Measurements from ENCODE around the gene SEMA4D. TPM values are rescaled to one million over a fixed set of nuclear protein-coding genes. Genes with fewer than 3 reads are reported as not detected.

SEMA4D gene
- total RNA-seq, 4 donors from 2014 or later = 13.4 to 27.3 (median 24.8) TPM

DNA sequence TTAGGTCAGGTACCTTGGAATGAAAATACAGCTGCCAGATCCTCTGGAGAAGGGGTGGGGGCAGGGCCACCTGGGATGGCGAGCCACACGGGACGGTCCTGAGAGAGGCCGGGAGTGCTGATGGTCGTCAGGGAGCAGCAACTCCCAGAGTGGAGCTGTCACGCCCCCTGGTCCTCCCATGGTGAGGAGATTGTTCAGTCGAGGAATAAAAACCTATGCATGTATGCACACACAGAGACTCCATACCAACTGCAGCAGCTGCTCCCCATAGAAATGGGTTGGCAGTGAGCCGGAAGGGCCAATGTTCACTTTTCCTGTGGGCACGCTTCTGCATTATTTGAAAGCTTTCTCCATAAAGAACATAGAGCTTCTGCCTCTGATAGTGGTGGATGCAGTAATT, 45.2 kb upstream of the SEMA4D start:
- no peak overlapping the region for H3K4me3 ChIP-seq
- peaks cover 0 to 21% (median 0%) of the 10 kb centered on the region in 4 donors for H3K9me3 ChIP-seq
- DNase-seq (ENCODE audit: low spot score in 2 of 2) = no peak
- no peaks in the 10 kb centered on the region for H3K27me3 ChIP-seq
- TF ChIP-seq CTCF (IDR thresholded peaks at IDR 0.05) (no peak), POLR2A (IDR thresholded peaks at IDR 0.05) (no peak), EP300 (IDR thresholded peaks at IDR 0.05) (no peak)
- no peaks in the 10 kb centered on the region for H3K36me3 ChIP-seq
- no peak overlapping the region for H3K27ac ChIP-seq
- no peaks in the 10 kb centered on the region for H3K4me1 ChIP-seq
- WGBS, 2 donors = 51 to 64% methylated on average over 6 to 9 of the region's 9 CpGs

GRCh38 chr9:89542401-89543021, 44.6 kb upstream of the SEMA4D start:
- 40 to 59% methylated on average over 11 of the region's 11 CpGs for WGBS, 2 donors
- DNase-seq (ENCODE audit: low spot score in 2 of 2) = no peak
- Histone ChIP-seq H3K27me3 (no peaks in the 10 kb centered on the region), H3K4me1 (no peaks in the 10 kb centered on the region), H3K9me3 (peaks cover 0 to 21% (median 0%) of the 10 kb centered on the region in 4 donors), H3K27ac (no peak overlapping the region), H3K4me3 (no peak overlapping the region), H3K36me3 (no peaks in the 10 kb centered on the region)
- TF ChIP-seq POLR2A (IDR thresholded peaks at IDR 0.05) (no peak), EP300 (IDR thresholded peaks at IDR 0.05) (no peak), CTCF (IDR thresholded peaks at IDR 0.05) (no peak)

- no peaks in the 10 kb centered on the region for H3K36me3 ChIP-seq
- H3K27me3 ChIP-seq = no peaks in the 10 kb centered on the region
- no peaks in the 10 kb centered on the region for H3K4me1 ChIP-seq
- TF ChIP-seq EP300 (IDR thresholded peaks at IDR 0.05) (no peak), POLR2A (IDR thresholded peaks at IDR 0.05) (no peak), CTCF (IDR thresholded peaks at IDR 0.05) (no peak)
- no peak for DNase-seq (ENCODE audit: low spot score in 2 of 2)
- WGBS, 2 donors = 90 to 93% methylated on average over 3 of the region's 3 CpGs
- no peak overlapping the region for H3K27ac ChIP-seq
- peaks cover 0 to 20% (median 0%) of the 10 kb centered on the region in 4 donors for H3K9me3 ChIP-seq
- H3K4me3 ChIP-seq = no peak overlapping the region
These were observed 43.9 kb upstream of the SEMA4D start for GRCh38 chr9:89541798-89542197.

GRCh38 chr9:89539374-89539773, 41.5 kb upstream of the SEMA4D start:
- no peaks in the 10 kb centered on the region for H3K27me3 ChIP-seq
- H3K9me3 ChIP-seq = no peaks in the 10 kb centered on the region
- no peak for DNase-seq (ENCODE audit: low spot score in 2 of 2)
- no peaks in the 10 kb centered on the region for H3K36me3 ChIP-seq
- no peaks in the 10 kb centered on the region for H3K4me1 ChIP-seq
- WGBS, 2 donors = 90 to 91% methylated on average over 8 of the region's 8 CpGs
- no peak overlapping the region for H3K27ac ChIP-seq
- no peak overlapping the region for H3K4me3 ChIP-seq
- TF ChIP-seq EP300 (IDR thresholded peaks at IDR 0.05) = no peak
- TF ChIP-seq CTCF (IDR thresholded peaks at IDR 0.05) = no peak
- no peak for TF ChIP-seq POLR2A (IDR thresholded peaks at IDR 0.05)

- WGBS, 2 donors = 90 to 93% methylated on average over 9 of the region's 9 CpGs
- Histone ChIP-seq H3K36me3 (no peaks in the 10 kb centered on the region), H3K27me3 (no peaks in the 10 kb centered on the region), H3K4me3 (no peak overlapping the region), H3K9me3 (no peaks in the 10 kb centered on the region), H3K4me1 (peaks cover 0 to under 1% (median 0%) of the 10 kb centered on the region in 4 donors), H3K27ac (no peak overlapping the region)
- TF ChIP-seq CTCF (IDR thresholded peaks at IDR 0.05) (no peak), POLR2A (IDR thresholded peaks at IDR 0.05) (no peak), EP300 (IDR thresholded peaks at IDR 0.05) (no peak)
- no peak for DNase-seq (ENCODE audit: low spot score in 2 of 2)
These were observed 41.0 kb upstream of the SEMA4D start for GRCh38 chr9:89538871-89539270.
